ENCODE results near the gene SMARCD3.

GRCh38 chr7:151280388-151281019, 32.0 kb upstream of the SMARCD3 start:
- TF ChIP-seq SUZ12 (IDR thresholded peaks at IDR 0.05; ENCODE audit: extremely low read depth, insufficient read depth, insufficient read length) (no peak), ZNF274 (IDR thresholded peaks at IDR 0.05; ENCODE audit: low read depth, low read length) (no peak), YY1 (IDR thresholded peaks at IDR 0.05; ENCODE audit: insufficient read depth, insufficient read length) (no peak)
